SK-N-SH (cell line): ENCODE measurements around the gene PLXND1.

Experiments
- EZH2phosphoT487 ChIP-seq: fragments of 200-600 bp; sonication (generic); IDR thresholded peaks from 2 replicates; pipeline ENCODE4 v1.6.1; 2017; ENCODE audit warnings: low read depth, mixed run types, mild to moderate bottlenecking, antibody characterized with exemption, moderate library complexity, borderline replicate concordance
- USF1 ChIP-seq: IDR thresholded peaks from 2 replicates; pipeline ENCODE4 v1.4.0; 2012; ENCODE audit warnings: low read depth, borderline replicate concordance

- TF ChIP-seq EZH2phosphoT487: no peak
- no peak for TF ChIP-seq USF1
Observed at GRCh38 chr3:129530821-129531220, 75.7 kb downstream of the PLXND1 start.
